Heart left ventricle (tissue), 16 donors: ENCODE data around the gene S100G. TPM values are rescaled to one million over a fixed set of nuclear protein-coding genes. Genes with fewer than 3 reads are reported as not detected.

Source experiments
- ATAC-seq, 4 donors: fragments of 200-7000 bp; cut with Tn5 transposase; one replicate each; pipeline ENCODE4 v1.9.1; 2020 to 2022; ENCODE audit warnings: moderate library complexity in 4 of 4, mild to moderate bottlenecking in 3 of 4, moderate number of reproducible peaks in 1 of 4
- DNase-seq, 5 donors: peaks; one replicate each; pipeline ENCODE4 v3.0.0-alpha.2; 2020
- H3K27ac ChIP-seq, 12 donors: fragments of 200-600 bp; sonication (generic) in 4 of 12; one replicate each; pipeline versions ENCODE4 v1.5.0 to v1.8.0; 2016 to 2022; ENCODE audit warnings: mild to moderate bottlenecking in 2 of 12
- H3K27me3 ChIP-seq, 9 donors: fragments of 200-600 bp; sonication (generic) in 2 of 9; one replicate each; pipeline versions ENCODE4 v1.5.1 to v1.8.0; 2016 to 2022; ENCODE audit warnings: mild to moderate bottlenecking in 3 of 9
- H3K36me3 ChIP-seq, 9 donors: fragments of 200-600 bp; sonication (generic) in 2 of 9; one replicate each; pipeline versions ENCODE4 v1.5.0 to v1.8.0; 2018 to 2022; ENCODE audit warnings: mild to moderate bottlenecking in 2 of 9
- H3K4me1 ChIP-seq, 12 donors: fragments of 200-600 bp; sonication (generic) in 4 of 12; one replicate each; pipeline versions ENCODE4 v1.5.0 to v1.8.0; 2016 to 2022; ENCODE audit warnings: mild to moderate bottlenecking in 3 of 12
- H3K4me3 ChIP-seq, 12 donors: fragments of 200-600 bp; sonication (generic) in 4 of 12; one replicate each; pipeline versions ENCODE4 v1.5.0 to v1.8.0; 2017 to 2022; ENCODE audit warnings: mild to moderate bottlenecking in 9 of 12, moderate library complexity in 4 of 12
- H3K9me3 ChIP-seq, 12 donors: fragments of 200-600 bp; sonication (generic) in 4 of 12; one replicate each; pipeline versions ENCODE4 v1.5.0 to v1.8.0; 2016 to 2022; ENCODE audit warnings: mild to moderate bottlenecking in 1 of 12
- CTCF ChIP-seq, 12 donors: fragments of 200-600 bp; sonication (generic) in 4 of 12; IDR thresholded peaks; one replicate each; pipeline versions ENCODE4 v1.5.0 to v1.8.0; 2018 to 2022; ENCODE audit warnings: antibody characterized with exemption in 12 of 12, mild to moderate bottlenecking in 5 of 12
- POLR2A ChIP-seq, 2 donors: fragments of 450-650 bp; IDR thresholded peaks; one replicate each; pipeline ENCODE4 v1.6.1; 2017; ENCODE audit warnings: antibody characterized with exemption in 2 of 2, mild to moderate bottlenecking in 2 of 2, moderate library complexity in 2 of 2
- WGBS, 4 donors: extraction: QIAGEN DNeasy Blood & Tissue Kit in 2 of 4; methylation state at CpG; one replicate each; pipeline versions ENCODE4 v1.1.5 to v1.1.7; 2013 to 2018; 5-methylcytosine and 5-hydroxymethylcytosine counted together
- intact Hi-C, 10 donors: fragments of 100-400 bp; cut with DNase I; formaldehyde crosslinking; loops; one replicate each; pipeline versions ENCODE4 v1.11.1 to v1.14.2; 2022
- polyA plus RNA-seq, 2 donors: library from polyadenylated mRNA; stranded (reverse); fragments of 200-250 nt; gene quantifications; one replicate each; pipeline ENCODE4 v1.2.3, GENCODE V29; 2013
- total RNA-seq, 9 donors: library from RNA; depleted of rRNA in 2 of 9; stranded (reverse); fragments of >200 nt in 2 of 9; fragmentation: NEBNext Ultra II Directional in 3 of 9; extraction: Animal tissue kit (Norgen Biotek cat#: 25700) in 3 of 9; gene quantifications; one replicate each; pipeline versions ENCODE4 v1.1.0 to v1.2.4, GENCODE V29; 2016 to 2023
- donor health status: ischemic (EF 13 %, LVEDD 7.1; RV severe dilation, severe dysfunction).
- donor health status: healthy with polysubstance abuse.
- donor health status: DM: no; HTN: yes; CAD: no.
- donor health status: DM: no; HTN: no; CAD: no.
- donor health status: ischemic (EF 25% LVEDD 6.9; RV normal size, moderate dysfunction).
- donor health status: ischemic (EF 25% LVEDD 5.7; RV mildly dilated, moderate dysfunction).
- donor health status: healthy.
- donor health status: DM: yes; HTN: yes; CAD: no.
- donor health status: ischemic (EF 35%, LVEDD 5.7; RV mildly dilated, moderate dysfunction).
- donor health status: nonischemic (EF 11% LVEDD 7.7; RV severe dilation, severe dysfunction).
- donor health status: DM: yes; HTN: yes; CAD: no.
- donor health status: PGD.
- donor health status: ischemic (EF 29% LVEDD 5.4; RV normal size, mild dysfunction).
- donor health status: nonischemic (EF 23%, LVEDD 6.1; RV moderate dilation, normal function).

The S100G gene
- total and polyA plus RNA-seq, 11 donors, result not detected

- Histone ChIP-seq H3K36me3 (peaks cover 0 to 9% (median 0%) of the 10 kb centered on the region in 9 donors), H3K4me1 (no peaks in the 10 kb centered on the region), H3K27ac (no peak overlapping the region), H3K9me3 (no peaks in the 10 kb centered on the region), H3K27me3 (peaks cover 0 to 5% (median 0%) of the 10 kb centered on the region in 9 donors), H3K4me3 (no peak overlapping the region)
- intact Hi-C loops, result no loop called here
- ATAC-seq, result no peak
- 83 to 96% (median 89%) methylated on average over 4 of the region's 4 CpGs for WGBS, 4 donors
- no peak for TF ChIP-seq POLR2A (IDR thresholded peaks at IDR 0.05)
- no peak for TF ChIP-seq CTCF (IDR thresholded peaks at IDR 0.05)
- no peak for DNase-seq
Observed at GRCh38 chrX:16646366-16647138, 3.4 kb upstream of the S100G start.

- DNase-seq (no peak), ATAC-seq (no peak)
- Histone ChIP-seq H3K27me3 (peaks cover 0 to 3% (median 0%) of the 10 kb centered on the region in 9 donors), H3K4me3 (no peak overlapping the region), H3K27ac (no peak overlapping the region), H3K4me1 (no peaks in the 10 kb centered on the region), H3K9me3 (no peaks in the 10 kb centered on the region), H3K36me3 (peaks cover 0 to 9% (median 0%) of the 10 kb centered on the region in 9 donors)
- intact Hi-C loops, result no loop called here
- no peak for TF ChIP-seq CTCF (IDR thresholded peaks at IDR 0.05)
- no peak for TF ChIP-seq POLR2A (IDR thresholded peaks at IDR 0.05)
- 66 to 94% (median 83%) methylated on average over 4 of the region's 4 CpGs for WGBS, 4 donors
Observed at GRCh38 chrX:16651391-16652024, 1.6 kb downstream of the S100G start.

DNA sequence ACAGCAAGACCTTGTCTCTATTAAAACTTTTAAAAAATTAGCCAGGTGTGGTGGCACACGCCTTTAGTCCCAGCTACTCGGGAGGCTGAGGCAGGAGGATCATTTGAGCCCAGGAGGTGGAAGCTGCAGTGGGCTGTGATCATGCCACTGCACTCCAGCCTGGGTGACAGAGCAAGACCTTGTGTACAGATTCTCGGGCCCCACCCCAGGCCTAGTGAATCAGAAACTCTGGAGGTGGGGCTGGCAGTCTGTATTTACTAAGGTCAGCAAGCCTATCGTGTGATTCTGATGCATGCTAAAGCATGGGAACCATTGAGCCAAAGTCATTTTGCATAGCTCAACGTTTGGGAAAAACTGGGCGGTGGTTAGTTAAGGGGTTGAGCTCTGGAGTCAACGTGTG is 3.5 kb downstream of the S100G start:
- DNase-seq (no peak), ATAC-seq (no peak)
- Histone ChIP-seq H3K9me3 (no peaks in the 10 kb centered on the region), H3K4me3 (no peak overlapping the region), H3K27ac (no peak overlapping the region), H3K36me3 (peaks cover 0 to 2% (median 0%) of the 10 kb centered on the region in 9 donors), H3K27me3 (peaks cover 0 to 3% (median 0%) of the 10 kb centered on the region in 9 donors), H3K4me1 (no peaks in the 10 kb centered on the region)
- TF ChIP-seq POLR2A (IDR thresholded peaks at IDR 0.05) (no peak), CTCF (IDR thresholded peaks at IDR 0.05) (no peak)
- intact Hi-C loops, result no loop called here
- WGBS, 4 donors, result 78 to 91% (median 84%) methylated on average over 5 to 7 of the region's 7 CpGs

DNA sequence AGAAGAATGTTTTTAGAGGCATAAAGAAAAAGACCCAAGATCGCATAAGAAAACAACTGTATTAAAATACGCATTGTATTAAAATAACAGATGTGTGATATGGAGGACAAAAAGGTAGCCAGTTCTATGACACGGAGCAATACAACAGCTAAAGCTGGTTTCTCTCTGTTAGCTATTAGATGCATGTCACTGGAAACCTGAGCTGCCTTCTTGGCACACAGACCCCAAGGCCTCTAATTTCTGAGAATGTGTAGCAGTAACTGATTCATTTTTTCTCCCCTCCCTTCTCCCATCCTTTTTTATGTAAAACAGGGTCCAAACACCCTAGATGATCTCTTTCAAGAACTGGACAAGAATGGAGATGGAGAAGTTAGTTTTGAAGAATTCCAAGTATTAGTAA is 4.1 kb downstream of the S100G start:
- 60 to 96% (median 88%) methylated on average over 3 of the region's 3 CpGs for WGBS, 4 donors
- Histone ChIP-seq H3K9me3 (no peaks in the 10 kb centered on the region), H3K36me3 (no peaks in the 10 kb centered on the region), H3K4me3 (no peak overlapping the region), H3K27me3 (peaks cover 0 to 3% (median 0%) of the 10 kb centered on the region in 9 donors), H3K4me1 (no peaks in the 10 kb centered on the region), H3K27ac (no peak overlapping the region)
- TF ChIP-seq POLR2A (IDR thresholded peaks at IDR 0.05) (no peak), CTCF (IDR thresholded peaks at IDR 0.05) (no peak)
- intact Hi-C loops, result no loop called here
- no peak for DNase-seq
- no peak for ATAC-seq
